ENCODE data around the gene TSR3.
"Not testable (repeated sequence)": the region's sequence is repeated elsewhere in the genome, so short reads cannot be mapped to it uniquely, and the experiment has no call there.

TSR3 gene

GRCh38 chr16:1337486-1337885 lies 14.2 kb downstream of the TSR3 start:
- DNase-seq (ENCODE audit: low read depth): no peak

- no peak for DNase-seq (ENCODE audit: low read depth)
These were observed 15.1 kb downstream of the TSR3 start for GRCh38 chr16:1336619-1337018.

GRCh38 chr16:1335996-1336395 lies 15.7 kb downstream of the TSR3 start:
- no peak for DNase-seq (ENCODE audit: low read depth)

- DNase-seq (ENCODE audit: low read depth): no peak
These were observed 16.3 kb downstream of the TSR3 start for GRCh38 chr16:1335211-1335971.

GRCh38 chr16:1334739-1335138 lies 16.9 kb downstream of the TSR3 start:
- DNase-seq (ENCODE audit: low read depth): no peak

- no peak for DNase-seq (ENCODE audit: low read depth)
These were observed 17.6 kb downstream of the TSR3 start for GRCh38 chr16:1333854-1334700.

GRCh38 chr16:1333149-1333812 lies 18.4 kb downstream of the TSR3 start, which contains the start of gene BAIAP3:
Gene BAIAP3, plus strand, starts transcription at chr16:1333645. Its CDS starts 4,905 bp downstream, at chr16:1338550.
- DNase-seq (ENCODE audit: low read depth): no peak

- DNase-seq (ENCODE audit: low read depth): no peak
These were observed 19.0 kb downstream of the TSR3 start for GRCh38 chr16:1332618-1333148.

GRCh38 chr16:1331712-1332617 lies 19.7 kb downstream of the TSR3 start:
- DNase-seq (ENCODE audit: low read depth): peak; percentile 16

- DNase-seq (ENCODE audit: low read depth): no peak
These were observed 20.6 kb downstream of the TSR3 start for GRCh38 chr16:1330931-1331711.

GRCh38 chr16:1330260-1330914 lies 21.3 kb downstream of the TSR3 start:
- DNase-seq (ENCODE audit: low read depth): no peak

GRCh38 chr16:1328961-1329360 lies 22.7 kb downstream of the TSR3 start:
- DNase-seq (ENCODE audit: low read depth): not testable (repeated sequence)

GRCh38 chr16:1328136-1328535 lies 23.5 kb downstream of the TSR3 start:
- DNase-seq (ENCODE audit: low read depth): not testable (repeated sequence)

GRCh38 chr16:1327619-1327947 lies 24.1 kb downstream of the TSR3 start:
- DNase-seq (ENCODE audit: low read depth): no peak

- no peak for DNase-seq (ENCODE audit: low read depth)
These were observed 24.6 kb downstream of the TSR3 start for GRCh38 chr16:1326946-1327618.

- DNase-seq (ENCODE audit: low read depth): no peak
These were observed 25.3 kb downstream of the TSR3 start for GRCh38 chr16:1326391-1326790.

- DNase-seq (ENCODE audit: low read depth): no peak
These were observed 25.9 kb downstream of the TSR3 start for GRCh38 chr16:1325673-1326371.

GRCh38 chr16:1325261-1325660 lies 26.4 kb downstream of the TSR3 start:
- DNase-seq (ENCODE audit: low read depth): no peak

GRCh38 chr16:1324286-1324826 lies 27.3 kb downstream of the TSR3 start:
- DNase-seq (ENCODE audit: low read depth): no peak

Measured in fibroblast of the conjunctiva (primary cell).